GM19193 (cell line): ENCODE data around the gene NPFF.
A peak's percentile ranks its signal among the peaks of the same experiment; 100 is the strongest.

Experiments
- POLR2A ChIP-seq: IDR thresholded peaks from 4 replicates; pipeline ENCODE4 v1.6.1; 2011; ENCODE audit not compliant: insufficient read depth, insufficient read length; ENCODE audit errors: extremely low read depth

NPFF gene

DNA sequence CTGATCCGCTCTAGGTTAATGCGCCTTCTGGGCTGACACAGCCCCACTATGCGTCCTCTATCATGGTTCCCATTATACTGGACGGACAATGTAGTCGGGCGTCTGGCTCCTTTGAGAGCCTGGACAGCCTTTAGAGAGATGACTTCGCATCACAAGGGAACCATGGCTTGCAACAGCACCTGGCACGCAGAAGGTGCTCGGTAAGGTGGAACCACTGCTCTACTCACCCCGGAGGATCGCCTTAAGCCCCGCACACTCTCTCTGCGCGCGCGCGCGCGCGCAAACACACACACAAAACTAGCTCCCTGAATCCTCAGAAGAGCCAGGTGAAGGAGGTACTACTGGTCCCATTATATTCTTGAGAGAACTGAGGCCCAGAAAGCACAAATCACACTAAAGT, 15.1 kb downstream of the NPFF start:
- TF ChIP-seq POLR2A = no peak

GRCh38 chr12:53489242-53489864, 17.9 kb downstream of the NPFF start:
- TF ChIP-seq POLR2A = no peak

GRCh38 chr12:53486736-53487487, 20.4 kb downstream of the NPFF start:
- no peak for TF ChIP-seq POLR2A

- no peak for TF ChIP-seq POLR2A
Observed at GRCh38 chr12:53485955-53486735, 21.1 kb downstream of the NPFF start.

DNA sequence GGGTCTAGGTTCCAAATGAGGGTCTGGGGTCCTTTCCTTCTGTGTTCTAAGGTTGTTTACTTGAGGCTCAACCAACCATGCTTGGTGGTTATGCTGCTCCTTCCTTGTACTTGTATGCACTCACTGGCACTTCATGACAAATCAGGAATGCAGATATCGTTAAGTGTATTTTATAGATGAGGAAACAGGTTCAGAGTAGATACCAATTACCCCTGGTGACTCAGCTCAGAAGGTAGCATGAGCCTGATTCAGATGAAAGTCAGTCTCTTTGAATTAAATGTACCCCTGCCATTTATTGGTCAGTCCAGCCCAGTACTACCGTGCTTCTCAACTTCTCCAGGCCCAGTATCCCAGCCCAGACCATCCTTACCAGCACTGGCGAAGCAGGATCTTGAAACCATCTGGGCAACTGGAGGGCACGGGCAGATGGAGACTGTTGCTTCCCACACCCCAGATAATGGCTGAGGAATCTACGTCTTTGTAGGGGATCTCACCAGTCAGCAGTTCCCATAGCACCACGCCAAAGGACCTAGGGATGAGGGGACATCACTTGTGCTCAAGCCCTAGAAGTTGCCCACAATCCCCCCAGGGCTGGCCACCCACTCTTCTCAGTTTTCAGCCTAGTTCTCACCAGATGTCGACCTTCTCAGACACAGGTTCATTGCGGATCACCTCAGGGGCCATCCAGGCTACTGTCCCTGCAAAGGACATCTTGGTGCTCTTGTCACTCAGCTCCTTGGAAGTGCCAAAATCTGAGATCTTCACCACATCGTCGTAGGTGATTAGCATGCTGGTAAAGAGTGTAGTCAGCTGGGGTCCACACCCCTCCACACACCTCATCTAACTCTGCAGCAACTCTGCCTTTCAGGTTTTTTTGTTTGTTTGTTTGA, 22.4 kb downstream of the NPFF start:
- TF ChIP-seq POLR2A = peak; percentile 36

- no peak for TF ChIP-seq POLR2A
Observed at GRCh38 chr12:53483979-53484377, 23.3 kb downstream of the NPFF start.

DNA sequence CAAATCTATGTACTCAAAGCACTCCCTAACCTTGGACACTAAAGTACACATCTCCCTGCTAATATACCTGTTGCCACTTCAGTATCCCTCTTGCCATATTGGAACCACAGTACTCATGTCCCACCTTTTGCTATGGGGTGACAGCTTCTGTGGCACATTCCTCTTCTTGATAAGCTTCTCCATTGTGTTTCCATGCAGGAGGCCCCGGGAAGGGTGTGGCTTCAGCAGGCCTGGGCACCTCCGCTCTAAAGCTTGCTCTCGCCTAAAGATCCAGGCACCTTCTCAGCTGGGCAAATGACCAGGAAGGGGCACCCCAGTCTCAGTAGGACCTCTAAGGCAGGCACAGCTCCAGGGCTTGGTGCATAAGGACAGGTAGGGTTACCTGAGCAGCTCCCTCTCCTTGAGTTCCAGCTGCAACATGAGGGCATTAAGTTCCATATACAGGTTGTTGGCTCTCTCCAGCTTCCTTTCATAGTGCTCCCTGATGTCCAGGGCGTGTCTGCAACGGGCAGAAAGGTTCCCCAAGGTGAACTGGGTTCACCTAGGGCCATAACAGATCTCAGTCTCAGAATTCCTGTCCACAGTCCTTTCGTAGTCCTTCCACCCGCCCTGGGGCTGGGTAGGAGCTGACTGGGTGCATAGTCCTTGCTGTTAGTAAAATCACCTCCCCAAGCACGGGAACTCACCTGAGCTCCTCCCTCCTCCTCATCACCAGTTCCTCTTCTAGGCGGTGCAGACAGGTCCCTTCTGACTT, 23.9 kb downstream of the NPFF start:
- TF ChIP-seq POLR2A = peak; percentile 48

GRCh38 chr12:53482626-53483168, 24.6 kb downstream of the NPFF start:
- peak; percentile 61 for TF ChIP-seq POLR2A

- no peak for TF ChIP-seq POLR2A
Observed at GRCh38 chr12:53481939-53482586, 25.2 kb downstream of the NPFF start.

- peak; percentile 22 for TF ChIP-seq POLR2A
Observed at GRCh38 chr12:53480491-53481442, 26.5 kb downstream of the NPFF start.

GRCh38 chr12:53479331-53479730, 28.0 kb downstream of the NPFF start:
- no peak for TF ChIP-seq POLR2A

- TF ChIP-seq POLR2A = no peak
Observed at GRCh38 chr12:53478865-53479264, 28.4 kb downstream of the NPFF start.
